GM19023 (cell line): Measurements from ENCODE around the gene LHFPL3.
"Not testable (repeated sequence)": the region's sequence is repeated elsewhere in the genome, so short reads cannot be mapped to it uniquely, and the experiment has no call there.

Source experiments
- ATAC-seq: cut with Tn5 transposase; IDR thresholded peaks from one replicate; pipeline ENCODE4 v1.9.1; 2021; ENCODE audit warnings: mild to moderate bottlenecking, moderate library complexity; ENCODE audit not compliant: unreplicated experiment

LHFPL3 gene

GRCh38 chr7:104563350-104563901 is 235.0 kb downstream of the LHFPL3 start:
- not testable (repeated sequence) for ATAC-seq

GRCh38 chr7:104569751-104570150 is 241.3 kb downstream of the LHFPL3 start:
- no peak for ATAC-seq

GRCh38 chr7:104572554-104572953 is 244.2 kb downstream of the LHFPL3 start:
- no peak for ATAC-seq

- ATAC-seq = no peak
These were observed 256.2 kb downstream of the LHFPL3 start for GRCh38 chr7:104584620-104585019.

- ATAC-seq = not testable (repeated sequence)
These were observed 267.2 kb downstream of the LHFPL3 start for GRCh38 chr7:104595591-104595990.

GRCh38 chr7:104603957-104604356 is 275.6 kb downstream of the LHFPL3 start:
- ATAC-seq = no peak

GRCh38 chr7:104604706-104605105 is 276.3 kb downstream of the LHFPL3 start:
- no peak for ATAC-seq

GRCh38 chr7:104621321-104621720 is 292.9 kb downstream of the LHFPL3 start:
- ATAC-seq = peak; percentile 60

GRCh38 chr7:104625956-104626355 is 297.6 kb downstream of the LHFPL3 start:
- no peak for ATAC-seq

GRCh38 chr7:104627516-104627915 is 299.1 kb downstream of the LHFPL3 start:
- no peak for ATAC-seq

GRCh38 chr7:104628017-104628416 is 299.6 kb downstream of the LHFPL3 start:
- ATAC-seq = no peak

GRCh38 chr7:104629408-104629807 is 301.0 kb downstream of the LHFPL3 start:
- ATAC-seq = no peak

- no peak for ATAC-seq
These were observed 312.1 kb downstream of the LHFPL3 start for GRCh38 chr7:104640506-104640905.

- no peak for ATAC-seq
These were observed 314.2 kb downstream of the LHFPL3 start for GRCh38 chr7:104642560-104642959.

GRCh38 chr7:104643587-104644217 is 315.3 kb downstream of the LHFPL3 start:
- no peak for ATAC-seq

- no peak for ATAC-seq
These were observed 322.7 kb downstream of the LHFPL3 start for GRCh38 chr7:104650991-104651640.

- no peak for ATAC-seq
These were observed 324.0 kb downstream of the LHFPL3 start for GRCh38 chr7:104652434-104652833.

- ATAC-seq = no peak
These were observed 324.5 kb downstream of the LHFPL3 start for GRCh38 chr7:104652865-104653264.

GRCh38 chr7:104653825-104654401 is 325.5 kb downstream of the LHFPL3 start:
- ATAC-seq = no peak

GRCh38 chr7:104655592-104655991 is 327.2 kb downstream of the LHFPL3 start:
- no peak for ATAC-seq

- no peak for ATAC-seq
These were observed 328.1 kb downstream of the LHFPL3 start for GRCh38 chr7:104656467-104656866.

- ATAC-seq = no peak
These were observed 328.7 kb downstream of the LHFPL3 start for GRCh38 chr7:104657134-104657533.
